Gastrocnemius medialis (tissue), 4 donors: ENCODE measurements around the gene ANKH. TPM values are rescaled to one million over a fixed set of nuclear protein-coding genes. Genes with fewer than 3 reads are reported as not detected.

ENCODE experiments used
- ATAC-seq, 2 donors: fragments of 150-250 bp; one replicate each; pipeline ENCODE4 v1.9.1; 2016
- DNase-seq, 2 donors: peaks; one replicate each; pipeline ENCODE4 v3.0.0-alpha.2; 2019
- H3K27ac ChIP-seq, 4 donors: fragments of 200-600 bp; sonication (generic); 1 replicate in 1 of 4; 2 replicates in 3 of 4; pipeline ENCODE4 v1.5.1; 2016 to 2018; ENCODE audit warnings: mild to moderate bottlenecking in 2 of 4, moderate library complexity in 1 of 4
- H3K27me3 ChIP-seq, 3 donors: fragments of 200-600 bp; sonication (generic) in 2 of 3; 1 replicate in 1 of 3; 2 replicates in 2 of 3; pipeline versions ENCODE4 v1.5.1 to v1.6.0; 2016 to 2019; ENCODE audit warnings: mild to moderate bottlenecking in 1 of 3, moderate library complexity in 1 of 3
- H3K36me3 ChIP-seq, 2 donors: fragments of 200-600 bp; sonication (generic) in 1 of 2; one replicate each; pipeline ENCODE4 v1.5.1; 2017 to 2018
- H3K4me1 ChIP-seq, 2 donors: fragments of 200-600 bp; sonication (generic) in 1 of 2; one replicate each; pipeline ENCODE4 v1.5.1; 2016 to 2017; ENCODE audit warnings: mild to moderate bottlenecking in 2 of 2
- H3K4me3 ChIP-seq, 4 donors: fragments of 200-600 bp; sonication (generic) in 3 of 4; 1 replicate in 1 of 4; 2 replicates in 3 of 4; pipeline ENCODE4 v1.5.1; 2016 to 2019; ENCODE audit warnings: mild to moderate bottlenecking in 2 of 4
- H3K9me3 ChIP-seq, 3 donors: fragments of 200-600 bp; sonication (generic) in 2 of 3; 1 replicate in 1 of 3; 2 replicates in 2 of 3; pipeline ENCODE4 v1.5.1; 2016 to 2019
- POLR2A ChIP-seq, 2 donors: fragments of 450-650 bp; IDR thresholded peaks; one replicate each; pipeline ENCODE4 v1.6.1; 2017; ENCODE audit warnings: antibody characterized with exemption in 2 of 2, mild to moderate bottlenecking in 2 of 2, moderate library complexity in 2 of 2
- in situ Hi-C, 4 donors: fragments of 200-750 bp; cut with MboI; loops; one replicate each; pipeline versions ENCODE4 v1.15.0 to v1.8.0; 2017; ENCODE audit warnings: low sequenced_read_pairs in 4 of 4
- intact Hi-C: fragments of 100-400 bp; cut with DNase I; formaldehyde crosslinking; loops from one replicate; pipeline ENCODE4 v1.15.1; 2023; ENCODE audit warnings: low total_unique reads
- total RNA-seq, 4 donors: library from RNA; depleted of rRNA; stranded (reverse); fragments of >200 nt; gene quantifications; one replicate each; pipeline versions ENCODE4 v1.1.0 to v1.2.3, GENCODE V29; 2016
- TF ChIP-seq, protein P1 (sequence below), 5 experiments: fragments of 450-650 bp in 3 of 5; fragments of 200-600 bp in 2 of 5; sonication (generic) in 2 of 5; IDR thresholded peaks in 4 of 5; conservative IDR thresholded peaks in 1 of 5; 1 replicate in 4 of 5; 2 replicates in 1 of 5; pipeline ENCODE4 v1.5.1; 2016 to 2019; ENCODE audit warnings: antibody characterized with exemption in 5 of 5, mild to moderate bottlenecking in 3 of 5, moderate library complexity in 3 of 5

Gene ANKH
- total RNA-seq, 4 donors from 2014 or later: 33.5 to 52.1 (median 36.0) TPM

DNA sequence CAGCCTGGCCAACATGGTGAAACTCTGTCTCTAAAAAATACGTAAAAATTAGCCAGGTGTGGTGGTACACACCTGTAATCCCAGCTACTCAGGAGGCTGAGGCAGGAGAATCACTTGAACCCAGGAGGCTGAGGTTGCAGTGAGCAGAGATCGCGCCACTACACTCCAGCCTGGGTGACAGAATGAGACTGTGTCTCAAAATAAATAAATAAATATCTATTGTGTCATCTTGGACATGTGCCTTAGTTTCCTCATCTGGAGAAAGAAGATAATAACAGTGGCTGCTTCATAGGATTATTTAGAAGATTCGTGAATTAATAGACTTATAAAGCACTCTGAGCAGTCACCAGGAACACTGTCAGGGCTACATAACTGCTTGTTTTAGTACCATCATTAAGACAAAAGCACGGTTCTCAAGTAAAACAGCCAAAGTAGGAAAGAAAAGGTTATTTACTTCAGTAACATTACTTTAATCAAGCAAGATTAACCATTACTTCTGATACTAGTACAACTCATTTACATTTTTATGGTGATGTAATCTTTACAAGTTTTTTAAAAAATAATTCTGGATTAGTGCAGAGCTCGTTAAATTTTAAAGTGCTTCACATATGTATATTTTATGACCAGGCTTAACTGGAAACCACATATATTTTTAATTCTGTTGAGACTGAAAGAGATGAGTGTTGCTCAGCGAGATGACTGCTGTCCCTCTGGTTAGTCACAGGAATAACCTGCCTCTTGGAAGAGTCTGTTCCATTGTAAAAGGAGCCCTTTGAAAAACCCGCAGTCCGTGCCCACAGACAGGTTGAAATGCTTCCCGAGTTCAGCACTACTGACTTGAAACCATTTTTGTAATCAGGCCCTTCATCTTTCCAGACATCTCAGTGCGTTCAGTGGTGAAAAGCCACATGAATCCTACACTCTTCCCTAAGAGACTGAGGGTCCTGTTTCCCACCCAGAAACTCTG lies 36.7 kb downstream of the ANKH start:
- DNase-seq (no peak), ATAC-seq (peak; percentile 88 to 91)
- Histone ChIP-seq H3K9me3 (no peaks in the 10 kb centered on the region), H3K27ac (peak overlapping the region; percentile 36 to 65 (median 45)), H3K27me3 (no peaks in the 10 kb centered on the region), H3K4me3 (no peak overlapping the region), H3K4me1 (peaks cover 46% of the 10 kb centered on the region in 2 donors), H3K36me3 (no peaks in the 10 kb centered on the region)
- TF ChIP-seq POLR2A (IDR thresholded peaks at IDR 0.05): no peak
- TF ChIP-seq, protein P1, sequence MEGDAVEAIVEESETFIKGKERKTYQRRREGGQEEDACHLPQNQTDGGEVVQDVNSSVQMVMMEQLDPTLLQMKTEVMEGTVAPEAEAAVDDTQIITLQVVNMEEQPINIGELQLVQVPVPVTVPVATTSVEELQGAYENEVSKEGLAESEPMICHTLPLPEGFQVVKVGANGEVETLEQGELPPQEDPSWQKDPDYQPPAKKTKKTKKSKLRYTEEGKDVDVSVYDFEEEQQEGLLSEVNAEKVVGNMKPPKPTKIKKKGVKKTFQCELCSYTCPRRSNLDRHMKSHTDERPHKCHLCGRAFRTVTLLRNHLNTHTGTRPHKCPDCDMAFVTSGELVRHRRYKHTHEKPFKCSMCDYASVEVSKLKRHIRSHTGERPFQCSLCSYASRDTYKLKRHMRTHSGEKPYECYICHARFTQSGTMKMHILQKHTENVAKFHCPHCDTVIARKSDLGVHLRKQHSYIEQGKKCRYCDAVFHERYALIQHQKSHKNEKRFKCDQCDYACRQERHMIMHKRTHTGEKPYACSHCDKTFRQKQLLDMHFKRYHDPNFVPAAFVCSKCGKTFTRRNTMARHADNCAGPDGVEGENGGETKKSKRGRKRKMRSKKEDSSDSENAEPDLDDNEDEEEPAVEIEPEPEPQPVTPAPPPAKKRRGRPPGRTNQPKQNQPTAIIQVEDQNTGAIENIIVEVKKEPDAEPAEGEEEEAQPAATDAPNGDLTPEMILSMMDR (IDR thresholded peaks at IDR 0.05 in 4 of 5, conservative IDR thresholded peaks at IDR 0.05 in 1 of 5): no peak
- intact Hi-C loops (no loop called here), in situ Hi-C loops (no loop called here)

DNA sequence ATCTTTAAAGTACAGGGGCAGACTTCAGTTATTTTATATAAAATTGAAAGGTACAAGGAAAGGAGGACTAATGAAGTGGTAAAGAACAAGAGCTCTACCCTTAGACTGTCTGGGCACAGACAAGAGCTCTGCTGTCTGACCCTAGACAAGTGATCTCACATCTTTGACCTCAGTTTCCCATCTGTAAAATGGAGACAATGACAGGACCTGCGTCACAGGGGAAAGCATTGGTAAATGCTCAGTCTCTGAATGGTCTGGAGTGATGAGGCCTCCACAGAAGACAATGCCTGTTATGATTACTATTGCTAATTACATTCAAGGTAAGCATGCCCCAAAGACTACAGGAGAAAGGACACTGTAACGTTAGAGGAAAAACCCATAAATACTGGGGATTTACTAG lies 37.5 kb downstream of the ANKH start:
- peak overlapping the region in 3 of 4 donors; percentile 36 to 65 (median 41) for H3K27ac ChIP-seq
- no peaks in the 10 kb centered on the region for H3K9me3 ChIP-seq
- intact Hi-C loops (no loop called here), in situ Hi-C loops (no loop called here)
- H3K27me3 ChIP-seq: no peaks in the 10 kb centered on the region
- H3K36me3 ChIP-seq: no peaks in the 10 kb centered on the region
- DNase-seq (no peak), ATAC-seq (no peak)
- peaks cover 52 to 53% of the 10 kb centered on the region in 2 donors for H3K4me1 ChIP-seq
- TF ChIP-seq POLR2A (IDR thresholded peaks at IDR 0.05): no peak
- TF ChIP-seq, protein P1 (IDR thresholded peaks at IDR 0.05 in 4 of 5, conservative IDR thresholded peaks at IDR 0.05 in 1 of 5): no peak
- no peak overlapping the region for H3K4me3 ChIP-seq

DNA sequence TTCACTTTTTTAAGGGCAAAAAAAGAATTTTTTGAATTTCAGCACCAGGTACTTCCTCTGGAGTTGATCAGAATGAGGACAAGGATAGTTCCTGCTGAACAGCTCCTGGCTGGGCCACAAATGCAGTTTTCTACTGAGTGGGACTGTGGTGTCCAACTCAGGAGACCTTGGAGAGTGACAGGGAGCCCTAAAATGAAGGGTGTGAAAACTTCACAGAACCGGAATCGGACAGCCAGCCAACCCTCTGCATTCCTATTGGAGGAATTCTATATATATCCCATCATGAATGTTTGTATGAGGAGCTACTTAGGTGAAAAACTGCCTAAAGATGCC lies 40.6 kb downstream of the ANKH start:
- H3K27ac ChIP-seq: peak overlapping the region; percentile 41 to 88 (median 84)
- no peak for ATAC-seq
- peaks cover 59 to 64% of the 10 kb centered on the region in 2 donors for H3K4me1 ChIP-seq

DNA sequence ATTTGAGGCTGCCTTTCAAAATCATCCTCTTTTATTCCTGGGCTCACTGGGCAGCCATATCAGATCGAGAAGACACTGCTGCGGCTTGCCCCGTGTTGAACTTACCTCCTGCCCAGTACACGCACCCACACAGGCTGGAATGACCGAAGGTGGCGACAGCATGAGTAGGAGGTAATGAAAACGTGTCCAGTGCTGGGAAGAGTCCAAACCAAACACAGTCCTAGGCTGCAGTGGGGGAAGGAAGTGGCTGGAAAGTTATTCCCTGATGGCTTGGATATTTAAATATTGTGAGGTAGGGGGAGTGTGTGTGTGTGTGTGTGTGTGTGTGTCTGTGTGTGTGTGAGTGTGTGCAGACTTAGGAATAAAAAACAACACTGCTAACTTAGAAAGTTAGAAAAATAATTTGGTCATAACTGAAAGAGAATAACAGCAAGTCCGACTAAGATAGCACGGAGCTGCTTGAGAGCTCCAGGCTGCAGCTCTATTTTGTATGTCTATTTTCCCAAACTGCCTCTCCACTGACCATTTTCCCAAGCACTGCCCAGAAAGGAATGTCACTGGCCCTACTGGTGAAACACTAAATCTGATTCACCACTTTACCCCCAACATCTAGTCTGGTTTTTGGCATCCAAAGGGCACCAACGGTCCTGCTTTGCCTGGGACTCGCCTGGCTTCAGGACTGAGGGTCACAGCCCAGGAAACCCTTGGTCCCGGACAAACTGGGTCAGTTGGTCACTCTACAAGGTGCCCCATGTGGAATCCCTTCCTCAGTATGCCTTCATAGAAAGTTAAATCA lies 41.2 kb downstream of the ANKH start:
- Histone ChIP-seq H3K9me3 (no peaks in the 10 kb centered on the region), H3K36me3 (no peaks in the 10 kb centered on the region), H3K4me3 (no peak overlapping the region), H3K27ac (peak overlapping the region; percentile 41 to 88 (median 84)), H3K27me3 (no peaks in the 10 kb centered on the region), H3K4me1 (peaks cover 56 to 63% of the 10 kb centered on the region in 2 donors)
- intact Hi-C loops: loop anchor here (2.0 kb wide), 1 partner anchor 20 kb away; no protein-coding TSS in a partner anchor
- DNase-seq (no peak), ATAC-seq (peak in 1 of 2 donors; percentile 37)
- in situ Hi-C loops: no loop called here
- no peak for TF ChIP-seq POLR2A (IDR thresholded peaks at IDR 0.05)
- TF ChIP-seq, protein P1 (IDR thresholded peaks at IDR 0.05 in 4 of 5, conservative IDR thresholded peaks at IDR 0.05 in 1 of 5): no peak

More for the DNA sequence above, 40.6 kb downstream of the ANKH start:
- Histone ChIP-seq H3K36me3 (no peaks in the 10 kb centered on the region), H3K27me3 (no peaks in the 10 kb centered on the region), H3K4me3 (no peak overlapping the region), H3K9me3 (no peaks in the 10 kb centered on the region)
- in situ Hi-C loops: no loop called here
- TF ChIP-seq POLR2A (IDR thresholded peaks at IDR 0.05): no peak
- TF ChIP-seq, protein P1 (IDR thresholded peaks at IDR 0.05 in 4 of 5, conservative IDR thresholded peaks at IDR 0.05 in 1 of 5): no peak
- no peak for DNase-seq
- intact Hi-C loops: loop anchor here (2.0 kb wide), 1 partner anchor 20 kb away; no protein-coding TSS in a partner anchor
